ENCODE measurements around the gene SOX10. TPM values are rescaled to one million over a fixed set of nuclear protein-coding genes. Genes with fewer than 3 reads are reported as not detected.

The SOX10 gene
- total and polyA plus RNA-seq, 2 of the 13 experiments (the other 11 are each of a cell fraction or from before 2014, with no cell fraction given), result not detected

GRCh38 chr22:37933711-37934376 is 50.5 kb downstream of the SOX10 start (continued):
- no peak for TF ChIP-seq ZNF503 (CRISPR knock-in tag; IDR thresholded peaks at IDR 0.05)
- TF ChIP-seq ZNF800 (CRISPR knock-in tag; IDR thresholded peaks at IDR 0.05), result 0 out of 2 replicates have a peak, but pooled peaks have one; percentile 39
- peak; percentile 57; the same call in 1 of the 2 replicates for TF ChIP-seq ZNF747 (CRISPR knock-in tag; IDR thresholded peaks at IDR 0.05; ENCODE audit: borderline replicate concordance)
- no peak for TF ChIP-seq ZNF564 (CRISPR knock-in tag; IDR thresholded peaks at IDR 0.05)
- no peak for TF ChIP-seq GLI4 (CRISPR knock-in tag; IDR thresholded peaks at IDR 0.05; ENCODE audit: borderline replicate concordance)
- TF ChIP-seq ZNF17 (CRISPR knock-in tag; IDR thresholded peaks at IDR 0.05), result no peak
- no peak for TF ChIP-seq EEA1 (CRISPR knock-in tag; IDR thresholded peaks at IDR 0.05; ENCODE audit: borderline replicate concordance)
- no peak for TF ChIP-seq PCBP1 (IDR thresholded peaks at IDR 0.05; ENCODE audit: borderline replicate concordance, low read depth, low read length)
- TF ChIP-seq ZBTB49 (CRISPR knock-in tag; IDR thresholded peaks at IDR 0.05; ENCODE audit: borderline replicate concordance), result no peak
- no peak for TF ChIP-seq ZNF281 (CRISPR knock-in tag; IDR thresholded peaks at IDR 0.05; ENCODE audit: borderline replicate concordance)
- no peak for TF ChIP-seq ZNF121 (CRISPR knock-in tag; IDR thresholded peaks at IDR 0.05)
- no peak for TF ChIP-seq ZSCAN5A (CRISPR knock-in tag; IDR thresholded peaks at IDR 0.05; ENCODE audit: borderline replicate concordance)
- no peak for TF ChIP-seq ZFP36L1 (CRISPR knock-in tag; IDR thresholded peaks at IDR 0.05)
- peak; percentile 71 for TF ChIP-seq UBTF (CRISPR knock-in tag; IDR thresholded peaks at IDR 0.05)
- TF ChIP-seq ZMYM3 (CRISPR knock-in tag; IDR thresholded peaks at IDR 0.05), result no peak; the same call in 1 of the 2 replicates

Measured in HepG2 (cell line).